HG02763 (cell line): ENCODE results near the gene SLIT3.
"Not testable (repeated sequence)": the region's sequence is repeated elsewhere in the genome, so short reads cannot be mapped to it uniquely, and the experiment has no call there.

Experiments
- ATAC-seq: cut with Tn5 transposase; IDR thresholded peaks from one replicate; pipeline ENCODE4 v1.9.1; 2021; ENCODE audit warnings: mild to moderate bottlenecking, moderate library complexity; ENCODE audit not compliant: unreplicated experiment

Gene SLIT3

GRCh38 chr5:169116961-169117461 lies 183.9 kb downstream of the SLIT3 start:
- no peak for ATAC-seq

GRCh38 chr5:169115461-169116124 lies 185.3 kb downstream of the SLIT3 start:
- no peak for ATAC-seq

- no peak for ATAC-seq
These were observed 186.4 kb downstream of the SLIT3 start for GRCh38 chr5:169114466-169115065.

- no peak for ATAC-seq
These were observed 188.9 kb downstream of the SLIT3 start for GRCh38 chr5:169112016-169112415.

- no peak for ATAC-seq
These were observed 193.8 kb downstream of the SLIT3 start for GRCh38 chr5:169106911-169107706.

GRCh38 chr5:169105582-169105981 lies 195.4 kb downstream of the SLIT3 start:
- not testable (repeated sequence) for ATAC-seq

GRCh38 chr5:169104937-169105494 lies 195.9 kb downstream of the SLIT3 start:
- no peak for ATAC-seq

GRCh38 chr5:169103586-169104181 lies 197.3 kb downstream of the SLIT3 start:
- no peak for ATAC-seq

GRCh38 chr5:169101966-169102365 lies 199.0 kb downstream of the SLIT3 start:
- no peak for ATAC-seq

- ATAC-seq: no peak
These were observed 200.2 kb downstream of the SLIT3 start for GRCh38 chr5:169100735-169101075.

GRCh38 chr5:169099801-169100734 lies 200.9 kb downstream of the SLIT3 start:
- ATAC-seq: no peak

GRCh38 chr5:169098331-169099121 lies 202.4 kb downstream of the SLIT3 start:
- no peak for ATAC-seq

GRCh38 chr5:169097374-169098326 lies 203.3 kb downstream of the SLIT3 start:
- no peak for ATAC-seq

- ATAC-seq: no peak
These were observed 205.0 kb downstream of the SLIT3 start for GRCh38 chr5:169095976-169096375.

- ATAC-seq: no peak
These were observed 205.5 kb downstream of the SLIT3 start for GRCh38 chr5:169095410-169095960.

- ATAC-seq: no peak
These were observed 206.1 kb downstream of the SLIT3 start for GRCh38 chr5:169094586-169095409.

- ATAC-seq: no peak
These were observed 209.5 kb downstream of the SLIT3 start for GRCh38 chr5:169091396-169091980.
